Fibroblast of lung (primary cell): ENCODE measurements around the gene PFKFB4. TPM values are rescaled to one million over a fixed set of nuclear protein-coding genes. Genes with fewer than 3 reads are reported as not detected.
A peak's percentile ranks its signal among the peaks of the same experiment; 100 is the strongest.

ENCODE experiments used
- DNase-seq, 2 donors: peaks; one replicate each; pipeline versions ENCODE4 v3.0.0 to v3.0.0-alpha.2; 2010; ENCODE audit warnings: low read depth in 2 of 2
- H2AFZ ChIP-seq: 2 replicates; pipeline ENCODE4 v1.5.1; 2012; ENCODE audit warnings: low read length, control low read depth, inconsistent platforms
- H3K27ac ChIP-seq: 2 replicates; pipeline ENCODE4 v1.5.1; 2011; ENCODE audit warnings: low read length, control low read depth; ENCODE audit not compliant: insufficient read depth
- H3K27me3 ChIP-seq: 2 replicates; pipeline ENCODE4 v1.5.1; 2011; ENCODE audit warnings: mild to moderate bottlenecking, low read length; ENCODE audit not compliant: control insufficient read depth, insufficient read depth
- H3K36me3 ChIP-seq: 2 replicates; pipeline ENCODE4 v1.5.1; 2011; ENCODE audit warnings: low read length; ENCODE audit not compliant: control insufficient read depth, insufficient read depth
- H3K4me1 ChIP-seq: 2 replicates; pipeline ENCODE4 v1.5.1; 2011; ENCODE audit warnings: low read length; ENCODE audit not compliant: control insufficient read depth, insufficient read depth; ENCODE audit errors: extremely low read depth
- H3K4me2 ChIP-seq: 2 replicates; pipeline ENCODE4 v1.5.1; 2011; ENCODE audit warnings: low read length, control low read depth; ENCODE audit not compliant: insufficient read depth; ENCODE audit errors: extremely low read depth
- H3K4me3 ChIP-seq, 4 experiments: fragments of 200-600 bp in 1 of 4; sonication (generic) in 1 of 4; replicated peaks in 1 of 4; 2 replicates each; pipeline ENCODE4 v1.5.1; 2011 to 2016; ENCODE audit warnings: low read length in 4 of 4, low read depth in 3 of 4, mild to moderate bottlenecking in 3 of 4, control low read depth in 2 of 4, inconsistent platforms in 1 of 4, mixed read lengths in 1 of 4; ENCODE audit not compliant: insufficient read depth in 1 of 4; ENCODE audit errors: control extremely low read depth in 1 of 4
- H3K79me2 ChIP-seq: 2 replicates; pipeline ENCODE4 v1.5.1; 2012; ENCODE audit warnings: mild to moderate bottlenecking, low read length, inconsistent platforms; ENCODE audit not compliant: control insufficient read depth, insufficient read depth
- H3K9ac ChIP-seq: 2 replicates; pipeline ENCODE4 v1.5.1; 2011; ENCODE audit warnings: mild to moderate bottlenecking, low read length, control low read depth; ENCODE audit not compliant: insufficient read depth
- H3K9me3 ChIP-seq: 2 replicates; pipeline ENCODE4 v1.5.1; 2012; ENCODE audit warnings: low read depth, low read length; ENCODE audit not compliant: control insufficient read depth, insufficient read depth
- H4K20me1 ChIP-seq: 2 replicates; pipeline ENCODE4 v1.5.1; 2011; ENCODE audit warnings: low read length; ENCODE audit not compliant: control insufficient read depth, insufficient read depth; ENCODE audit errors: extremely low read depth
- CTCF ChIP-seq, 2 donors: IDR thresholded peaks in 1 of 2; conservative IDR thresholded peaks in 1 of 2; 1 replicate in 1 of 2; 2 replicates in 1 of 2; pipeline ENCODE4 v1.5.1; 2011 to 2012; ENCODE audit warnings: low read length in 2 of 2, control low read depth in 1 of 2, inconsistent platforms in 1 of 2, low read depth in 1 of 2, mild to moderate bottlenecking in 1 of 2
- EZH2 ChIP-seq: IDR thresholded peaks from 2 replicates; pipeline ENCODE4 v1.5.1; 2012; ENCODE audit warnings: low read length, control low read depth, mild to moderate bottlenecking; ENCODE audit errors: missing control alignments
- polyA plus RNA-seq, 2 donors: library from polyadenylated mRNA; depleted of rRNA in 1 of 2; stranded (reverse) in 1 of 2; unstranded in 1 of 2; fragments of >200 nt; gene quantifications; 2 replicates each; pipeline ENCODE4 v1.2.1, GENCODE V29; 2011 to 2012; ENCODE audit warnings: missing spikeins in 1 of 2
- total RNA-seq: library from RNA; depleted of rRNA; stranded (reverse); fragments of >200 nt; gene quantifications from 2 replicates; pipeline ENCODE4 v1.2.1, GENCODE V29; 2014

The PFKFB4 gene
- total and polyA plus RNA-seq, 2 donors (not counting 1 experiment from before 2014, with no cell fraction given): 9.3 to 12.2 TPM

GRCh38 chr3:48528754-48529153, 27.8 kb downstream of the PFKFB4 start:
- TF ChIP-seq CTCF (conservative IDR thresholded peaks at IDR 0.05 in 1 of 2, IDR thresholded peaks at IDR 0.05 in 1 of 2; ENCODE audit: low read depth in 1 of 2, low read length in 2 of 2) (no peak), EZH2 (no peak)
- Histone ChIP-seq H3K4me1 (no peaks in the 10 kb centered on the region), H4K20me1 (no peaks in the 10 kb centered on the region), H3K27me3 (no peaks in the 10 kb centered on the region), H3K4me3 (no peak overlapping the region), H3K36me3 (peaks cover 4% of the 10 kb centered on the region), H2AFZ (no peak overlapping the region), H3K79me2 (no peaks in the 10 kb centered on the region), H3K4me2 (no peak overlapping the region), H3K27ac (no peak overlapping the region), H3K9ac (no peak overlapping the region), H3K9me3 (no peaks in the 10 kb centered on the region)
- DNase-seq: peak in 1 of 2 donors; percentile 43

GRCh38 chr3:48528048-48528447, 28.6 kb downstream of the PFKFB4 start:
- Histone ChIP-seq H3K27me3 (no peaks in the 10 kb centered on the region), H3K27ac (no peak overlapping the region), H4K20me1 (no peaks in the 10 kb centered on the region), H3K4me3 (no peak overlapping the region), H3K9ac (no peak overlapping the region), H3K4me2 (no peak overlapping the region), H3K4me1 (no peaks in the 10 kb centered on the region), H3K9me3 (no peaks in the 10 kb centered on the region), H3K79me2 (no peaks in the 10 kb centered on the region), H2AFZ (no peak overlapping the region), H3K36me3 (peaks cover 3% of the 10 kb centered on the region)
- no peak for DNase-seq
- TF ChIP-seq CTCF (conservative IDR thresholded peaks at IDR 0.05 in 1 of 2, IDR thresholded peaks at IDR 0.05 in 1 of 2; ENCODE audit: low read depth in 1 of 2, low read length in 2 of 2) (no peak), EZH2 (no peak)

GRCh38 chr3:48524970-48525369, 31.6 kb downstream of the PFKFB4 start:
- no peaks in the 10 kb centered on the region for H3K4me1 ChIP-seq
- no peak overlapping the region for H2AFZ ChIP-seq
- H3K4me3 ChIP-seq: no peak overlapping the region
- no peak for DNase-seq
- no peaks in the 10 kb centered on the region for H3K27me3 ChIP-seq
- no peak overlapping the region for H3K27ac ChIP-seq
- TF ChIP-seq EZH2: no peak
- no peak for TF ChIP-seq CTCF (conservative IDR thresholded peaks at IDR 0.05 in 1 of 2, IDR thresholded peaks at IDR 0.05 in 1 of 2; ENCODE audit: low read depth in 1 of 2, low read length in 2 of 2)
- H3K9me3 ChIP-seq: no peaks in the 10 kb centered on the region
- no peaks in the 10 kb centered on the region for H4K20me1 ChIP-seq
- no peaks in the 10 kb centered on the region for H3K79me2 ChIP-seq
- peaks cover 1% of the 10 kb centered on the region for H3K36me3 ChIP-seq
- H3K9ac ChIP-seq: no peak overlapping the region
- H3K4me2 ChIP-seq: no peak overlapping the region
